GM19438 (cell line): Measurements from ENCODE around the gene IRF1.
A peak's percentile ranks its signal among the peaks of the same experiment; 100 is the strongest.
"Not testable (repeated sequence)": the region's sequence is repeated elsewhere in the genome, so short reads cannot be mapped to it uniquely, and the experiment has no call there.

Experiments
- ATAC-seq: cut with Tn5 transposase; IDR thresholded peaks from one replicate; pipeline ENCODE4 v1.9.1; 2021; ENCODE audit warnings: low read depth; ENCODE audit not compliant: unreplicated experiment

IRF1 gene, protein sequence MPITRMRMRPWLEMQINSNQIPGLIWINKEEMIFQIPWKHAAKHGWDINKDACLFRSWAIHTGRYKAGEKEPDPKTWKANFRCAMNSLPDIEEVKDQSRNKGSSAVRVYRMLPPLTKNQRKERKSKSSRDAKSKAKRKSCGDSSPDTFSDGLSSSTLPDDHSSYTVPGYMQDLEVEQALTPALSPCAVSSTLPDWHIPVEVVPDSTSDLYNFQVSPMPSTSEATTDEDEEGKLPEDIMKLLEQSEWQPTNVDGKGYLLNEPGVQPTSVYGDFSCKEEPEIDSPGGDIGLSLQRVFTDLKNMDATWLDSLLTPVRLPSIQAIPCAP

DNA sequence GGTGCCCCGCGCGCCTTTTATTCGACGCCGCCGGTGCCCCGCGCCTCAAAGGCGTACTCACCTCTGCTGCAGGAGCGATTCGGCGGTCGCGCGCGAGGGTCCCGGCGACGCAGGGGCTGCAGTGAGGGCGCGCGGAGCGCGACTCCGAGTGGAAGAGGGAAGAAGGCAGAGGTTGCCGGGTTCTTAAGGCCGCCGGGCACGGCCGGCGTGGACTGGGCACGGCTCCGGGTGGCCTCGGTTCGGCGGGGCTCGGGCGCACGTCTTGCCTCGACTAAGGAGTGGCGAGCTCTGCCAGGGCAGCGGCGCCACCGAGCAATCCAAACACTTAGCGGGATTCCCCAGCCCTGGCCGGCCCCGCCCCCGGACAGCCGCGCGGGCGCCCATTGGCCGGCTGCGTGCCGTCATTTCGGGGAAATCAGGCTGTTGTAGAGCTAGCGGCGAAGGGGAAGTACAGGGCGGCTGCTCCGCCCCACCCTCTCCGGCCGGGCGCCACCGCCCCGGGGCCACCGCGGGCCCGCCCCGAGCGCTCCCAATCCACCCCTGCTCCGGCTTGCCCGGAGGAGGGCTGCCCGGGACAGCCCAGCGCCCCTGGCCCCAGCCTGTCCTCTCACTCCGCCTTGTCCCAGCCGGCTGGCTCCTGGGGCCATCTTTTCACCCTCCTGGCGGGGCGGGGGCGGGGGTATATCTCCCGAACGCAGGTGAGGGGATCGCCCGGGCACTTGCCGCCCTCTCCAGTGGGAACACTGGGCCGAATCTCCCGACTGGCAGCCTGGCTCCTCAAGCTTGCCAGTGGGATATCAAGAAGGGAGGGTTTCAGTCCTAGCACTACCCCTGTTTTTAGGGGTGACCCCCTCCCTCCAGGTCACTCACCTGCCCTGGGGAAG, at the start of gene IRF1:
Gene IRF1, minus strand, starts transcription at position 290 of the 884 bp plus-strand sequence. CDS start 1,295 bp downstream, outside the sequence.
- peak; percentile 75 for ATAC-seq

DNA sequence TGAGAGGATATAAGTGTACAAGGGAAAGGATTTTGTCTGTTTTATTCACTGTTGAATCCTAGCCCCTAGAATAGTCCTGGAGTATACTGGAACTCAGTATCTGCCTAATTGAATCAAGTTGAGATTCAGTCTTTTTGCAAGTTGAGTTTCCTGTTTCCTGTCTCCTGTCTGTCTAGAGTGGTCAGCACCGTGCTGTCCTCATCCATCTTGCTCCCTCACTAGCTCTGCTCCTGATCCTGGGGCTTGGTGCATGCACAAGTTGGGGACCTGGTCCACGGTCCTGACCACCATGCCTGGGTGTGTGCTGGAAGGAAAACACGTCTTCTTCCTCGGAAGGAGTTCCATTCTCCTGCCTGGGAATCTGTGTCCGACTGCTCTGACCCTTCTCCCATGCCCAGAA, 49.6 kb upstream of the IRF1 start:
- ATAC-seq: no peak

DNA sequence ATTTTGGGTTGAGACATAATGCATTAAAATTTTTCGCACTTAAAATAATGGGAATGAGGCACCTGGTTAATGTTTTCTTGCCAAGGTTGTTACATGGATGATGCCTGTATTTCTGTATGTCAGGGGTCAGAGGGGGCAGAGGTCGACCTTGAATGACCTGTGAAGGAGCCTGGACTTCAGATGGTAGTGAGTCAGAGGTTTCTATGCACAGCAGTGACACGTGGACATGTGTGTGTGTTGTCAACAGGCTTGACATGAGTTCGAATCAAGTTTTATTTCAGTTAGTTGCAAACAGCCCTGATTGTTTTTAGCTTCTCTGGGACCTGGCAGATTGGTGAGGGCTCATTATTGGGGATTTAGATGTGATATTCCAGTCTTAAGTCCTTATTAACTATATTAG, 49.1 kb upstream of the IRF1 start:
- ATAC-seq: no peak

DNA sequence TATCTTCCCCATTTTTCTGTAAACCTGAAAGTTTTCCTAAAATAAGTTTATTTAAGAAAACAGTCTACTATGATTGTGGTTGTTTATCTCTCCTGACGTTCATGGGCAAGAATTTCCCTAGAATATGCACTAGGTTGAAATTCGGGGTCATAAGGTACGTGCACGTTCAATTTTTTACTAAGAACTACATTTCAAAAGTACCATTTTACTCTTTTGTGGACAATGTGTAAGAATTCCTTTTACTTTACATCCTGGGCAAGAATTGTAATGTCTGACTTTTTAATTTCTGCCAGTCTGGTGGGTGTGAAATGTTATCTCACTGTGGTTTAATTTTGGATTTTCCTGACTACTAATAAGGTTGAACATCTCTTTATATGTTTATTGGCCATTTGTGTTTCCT, 40.4 kb upstream of the IRF1 start:
- no peak for ATAC-seq

DNA sequence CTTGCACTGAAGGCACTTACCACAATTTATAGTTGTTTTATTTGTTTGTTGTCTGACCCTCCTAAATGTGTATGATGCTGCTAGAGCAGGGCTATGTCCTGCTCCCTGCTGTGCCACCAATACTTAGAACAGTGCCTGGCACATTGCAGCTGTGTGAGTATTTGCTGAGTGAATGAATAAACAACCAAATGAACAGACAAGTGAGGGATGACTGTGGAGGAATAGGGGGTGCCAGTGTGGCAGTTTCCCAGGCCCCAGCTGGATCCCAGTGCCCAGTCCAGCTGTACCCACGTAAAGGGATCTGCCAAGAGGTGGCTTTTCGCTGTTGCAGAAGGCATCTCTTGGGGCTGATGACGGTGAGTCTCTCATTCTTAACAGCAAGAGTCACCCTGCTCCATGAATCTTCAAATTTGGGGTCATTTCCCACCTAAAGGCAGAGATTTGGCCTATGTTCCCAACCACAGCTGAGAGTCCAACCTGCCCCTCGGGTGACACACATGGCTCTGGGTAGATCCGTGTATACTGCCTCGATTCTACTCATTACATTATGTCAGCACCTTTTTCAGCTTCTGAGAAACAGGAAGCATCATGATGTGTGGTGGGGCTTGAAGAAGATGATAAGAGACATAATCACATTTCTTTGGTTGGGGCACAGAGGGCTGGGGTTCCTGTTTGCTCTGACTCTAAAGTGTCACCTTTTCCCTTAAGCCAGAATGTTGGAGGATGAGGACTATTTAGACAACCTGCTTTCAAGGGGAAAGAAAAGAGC, 38.5 kb upstream of the IRF1 start:
- no peak for ATAC-seq

DNA sequence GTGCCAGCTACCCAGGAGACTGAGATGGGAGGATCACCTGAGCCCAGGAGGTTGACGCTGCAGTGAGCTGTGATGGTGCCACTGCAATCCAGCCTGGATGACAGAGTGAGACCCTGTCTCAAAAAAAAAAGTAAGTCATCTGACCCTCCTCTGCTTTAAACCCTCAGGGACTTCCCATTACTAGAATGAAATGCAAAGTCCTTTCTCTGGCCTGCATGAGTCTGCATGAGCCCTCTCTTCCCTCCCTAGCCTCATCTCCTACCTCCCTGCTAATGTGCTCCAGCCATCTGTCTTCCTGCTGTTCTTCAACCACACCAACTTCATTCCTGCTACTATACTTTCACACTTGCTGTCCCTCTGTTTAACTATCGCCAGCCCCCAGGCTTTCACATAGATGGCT, 37.4 kb upstream of the IRF1 start:
- no peak for ATAC-seq

DNA sequence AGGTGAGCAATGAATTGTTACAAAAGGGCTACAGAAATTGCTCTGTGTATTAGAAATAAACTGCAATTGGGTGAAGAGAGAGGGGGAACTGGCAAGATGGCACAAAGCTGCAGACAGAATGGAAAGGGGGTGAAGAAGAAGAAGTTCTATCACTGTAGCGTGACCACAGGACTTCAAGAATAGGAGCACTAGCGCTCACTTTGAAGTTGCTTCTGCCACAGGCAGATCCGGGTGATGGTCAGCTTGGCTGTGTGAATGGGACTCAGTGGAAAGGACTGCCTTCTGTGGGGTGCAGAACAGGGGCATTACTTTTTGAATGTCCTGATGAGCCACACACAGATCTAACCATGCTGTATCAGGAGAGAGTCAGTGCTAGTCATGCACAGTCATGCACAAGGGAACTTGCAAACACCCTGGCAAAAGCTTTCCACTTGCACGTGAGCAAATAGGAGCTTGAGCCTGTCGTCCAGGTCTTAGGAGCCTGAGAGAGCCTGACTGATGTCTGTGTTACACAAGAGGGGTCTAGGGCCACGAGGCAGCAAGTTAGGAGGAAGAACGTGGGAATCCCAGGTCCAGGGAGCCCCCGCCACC, 36.5 kb upstream of the IRF1 start:
- ATAC-seq: no peak

DNA sequence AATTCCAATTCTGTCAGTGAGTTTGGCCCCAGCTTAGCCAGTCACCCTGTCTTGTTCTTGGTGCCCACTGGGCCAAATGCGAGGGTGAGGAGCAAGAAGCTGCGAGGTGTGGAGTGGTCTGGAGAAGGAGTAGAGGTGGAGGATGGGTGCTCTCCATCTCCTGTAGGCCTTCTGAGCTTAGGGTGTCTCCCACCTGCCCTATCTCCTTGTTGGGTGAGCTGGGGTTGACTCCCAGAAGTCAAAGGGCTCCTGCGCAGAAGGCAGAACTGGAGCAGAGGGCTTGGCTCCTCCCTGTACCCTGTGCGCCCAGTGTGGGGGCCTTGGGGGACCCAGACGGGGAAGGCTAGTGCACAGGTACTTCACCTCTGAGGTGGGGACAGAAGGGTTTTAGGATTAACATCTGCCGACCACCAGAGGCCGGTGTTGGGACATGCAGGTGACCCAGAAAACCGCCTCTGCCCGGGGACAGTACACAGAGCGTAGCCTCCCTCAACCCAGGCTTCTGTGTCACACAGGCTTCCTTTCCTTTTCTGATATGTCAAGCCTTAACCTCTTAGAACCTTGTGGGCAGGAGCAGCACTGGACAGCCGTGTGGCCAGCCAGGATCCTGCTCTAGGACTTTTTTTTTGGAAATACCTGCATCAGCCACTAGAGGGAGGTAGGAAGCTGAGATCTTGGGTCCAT, 35.9 kb upstream of the IRF1 start:
- peak; percentile 42 for ATAC-seq

DNA sequence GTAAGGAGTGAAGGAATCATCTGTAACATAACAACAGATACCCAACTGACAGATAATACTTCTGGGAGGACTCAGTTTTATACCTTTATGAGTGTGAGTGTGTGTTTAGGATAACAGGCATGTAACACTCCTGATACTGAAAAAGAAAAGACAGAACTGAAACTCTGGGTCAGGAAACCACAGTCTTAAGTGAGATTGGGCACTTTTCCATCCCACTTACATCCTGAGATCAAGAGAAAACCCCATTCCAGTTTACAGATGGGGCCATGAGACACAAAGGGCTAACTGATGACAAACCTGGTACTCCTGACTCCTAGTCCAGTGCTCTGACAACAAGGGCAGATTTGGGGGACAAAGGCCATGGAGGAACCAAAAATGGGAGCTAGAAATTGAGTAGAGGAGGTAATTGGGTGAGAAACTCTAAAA, 34.7 kb upstream of the IRF1 start:
- ATAC-seq: peak; percentile 74

DNA sequence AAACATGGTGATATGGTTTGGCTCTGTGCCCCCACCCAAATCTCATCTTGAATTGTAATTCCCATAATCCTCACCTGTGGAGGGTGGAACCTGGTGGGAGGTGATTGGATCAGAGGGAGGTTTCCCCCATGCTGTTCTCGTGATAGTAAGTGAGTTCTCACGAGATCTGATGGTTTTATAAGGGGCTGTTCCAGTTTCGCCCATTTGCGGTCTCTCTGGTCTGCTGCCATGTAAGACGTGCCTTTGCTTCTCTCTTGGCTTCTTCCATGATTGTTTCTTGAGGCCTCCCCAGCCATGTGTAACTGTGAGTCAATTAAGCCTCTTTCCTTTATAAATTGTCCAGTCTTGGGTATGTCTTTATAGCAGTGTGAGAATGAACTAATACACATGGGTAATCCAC, 34.3 kb upstream of the IRF1 start:
- not testable (repeated sequence) for ATAC-seq

DNA sequence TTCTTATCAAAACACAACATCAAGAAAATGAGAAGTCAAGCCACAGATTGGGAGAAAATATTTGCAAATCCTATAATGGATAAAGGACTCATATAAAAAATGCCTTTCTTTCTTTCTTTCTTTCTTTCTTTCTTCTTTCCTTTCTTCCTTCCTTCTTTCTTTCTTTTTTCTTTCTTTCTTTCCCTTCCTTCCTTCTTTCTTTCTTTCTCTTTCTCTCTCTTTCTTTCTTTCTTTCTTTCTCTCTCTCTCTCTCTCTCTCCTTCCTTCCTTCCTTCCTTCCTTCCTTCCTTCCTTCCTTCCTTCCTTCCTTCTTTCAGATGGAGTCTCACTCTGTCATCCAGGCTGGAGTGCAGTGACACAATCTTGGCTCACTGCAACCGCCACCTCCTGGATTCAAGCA, 31.5 kb upstream of the IRF1 start:
- ATAC-seq: not testable (repeated sequence)

DNA sequence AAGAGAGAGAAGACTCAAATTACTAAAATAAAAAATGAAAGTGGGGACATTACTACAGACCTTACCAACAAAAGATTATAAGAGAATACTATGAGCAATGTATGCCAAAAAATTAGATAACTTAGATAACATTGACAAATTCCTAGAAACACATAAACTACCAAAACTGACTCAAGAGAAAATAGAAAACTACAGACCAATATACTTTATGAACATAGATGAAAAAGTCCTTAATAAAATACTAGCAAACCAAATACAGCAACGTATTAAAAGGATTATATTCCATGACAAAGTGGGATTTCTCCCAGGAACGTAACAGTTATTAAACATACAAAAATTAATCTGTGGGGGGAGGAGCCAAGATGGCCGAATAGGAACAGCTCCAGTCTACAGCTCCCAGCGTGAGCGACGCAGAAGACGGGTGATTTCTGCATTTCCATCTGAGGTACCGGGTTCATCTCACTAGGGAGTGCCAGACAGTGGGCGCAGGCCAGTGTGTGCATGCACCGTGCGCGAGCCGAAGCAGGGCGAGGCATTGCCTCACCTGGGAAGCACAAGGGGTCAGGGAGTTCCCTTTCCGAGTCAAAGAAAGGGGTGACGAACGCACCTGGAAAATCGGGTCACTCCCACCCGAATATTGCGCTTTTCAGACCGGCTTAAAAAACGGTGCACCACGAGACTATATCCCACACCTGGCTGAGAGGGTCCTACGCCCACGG, 23.2 kb upstream of the IRF1 start:
- ATAC-seq: not testable (repeated sequence)

DNA sequence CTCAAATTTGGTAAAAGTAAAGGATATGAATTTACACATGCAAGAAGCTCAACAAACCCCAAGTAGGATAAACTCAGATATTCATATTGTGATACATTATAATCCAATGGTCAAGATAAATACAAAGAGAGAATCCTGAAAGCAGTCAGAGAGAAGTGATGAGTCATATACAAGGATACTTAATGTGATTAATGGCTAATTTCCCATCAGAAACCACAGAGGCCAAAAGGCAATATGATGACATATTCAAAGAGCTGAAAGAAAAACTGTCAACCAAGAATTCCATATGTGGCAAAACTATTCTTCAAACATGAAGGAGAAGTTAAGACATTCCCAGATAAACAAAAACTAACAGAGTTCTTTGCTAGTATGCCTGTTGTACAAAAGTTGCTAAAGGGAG, 19.5 kb upstream of the IRF1 start:
- no peak for ATAC-seq

DNA sequence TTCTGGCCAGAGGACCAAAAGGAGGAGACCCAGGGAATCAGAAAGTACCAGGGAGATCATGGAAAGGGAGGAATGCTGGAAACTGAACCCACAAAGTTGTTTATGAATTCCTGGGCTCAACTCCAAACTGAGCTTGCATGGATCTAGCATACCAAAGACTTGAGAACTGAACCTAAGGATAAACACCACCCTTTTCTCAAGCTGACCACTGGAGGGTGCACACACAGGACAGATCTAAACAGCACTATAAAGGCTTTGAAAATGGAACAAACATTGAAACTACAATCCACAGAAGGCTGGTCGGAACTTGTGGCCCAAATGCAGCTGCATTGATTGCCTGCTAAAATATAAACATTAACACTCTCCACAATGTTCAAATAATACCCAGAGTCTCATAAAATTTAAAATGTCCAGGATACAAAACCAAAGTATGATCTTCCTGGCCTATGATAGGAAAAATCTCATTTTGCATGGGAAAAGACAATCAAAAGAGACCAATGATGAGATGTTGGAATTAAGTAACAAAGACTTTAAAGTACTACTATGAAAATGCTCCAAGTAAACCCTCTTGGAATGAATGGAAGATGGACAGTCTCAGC, 15.6 kb upstream of the IRF1 start:
- no peak for ATAC-seq

DNA sequence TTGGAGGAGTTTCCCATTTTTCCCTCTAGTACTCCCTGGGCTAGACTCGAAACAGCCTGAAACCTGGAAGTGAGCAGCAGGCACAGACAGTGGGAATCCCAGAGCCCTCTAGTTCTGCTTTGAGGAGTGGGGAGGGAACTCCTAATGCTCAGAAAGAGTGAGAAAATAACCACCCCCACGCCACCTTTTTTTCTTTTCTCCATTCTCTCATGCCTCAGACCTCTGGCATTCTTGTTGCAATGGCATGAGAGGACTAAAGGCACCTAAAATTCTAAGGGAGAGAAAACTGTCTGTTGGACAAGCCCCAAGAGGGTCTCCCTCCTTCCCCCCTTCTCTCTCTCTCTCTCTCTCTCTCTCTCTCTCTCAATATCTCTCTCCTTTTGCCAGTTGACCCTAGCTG, 15.1 kb upstream of the IRF1 start:
- ATAC-seq: no peak

DNA sequence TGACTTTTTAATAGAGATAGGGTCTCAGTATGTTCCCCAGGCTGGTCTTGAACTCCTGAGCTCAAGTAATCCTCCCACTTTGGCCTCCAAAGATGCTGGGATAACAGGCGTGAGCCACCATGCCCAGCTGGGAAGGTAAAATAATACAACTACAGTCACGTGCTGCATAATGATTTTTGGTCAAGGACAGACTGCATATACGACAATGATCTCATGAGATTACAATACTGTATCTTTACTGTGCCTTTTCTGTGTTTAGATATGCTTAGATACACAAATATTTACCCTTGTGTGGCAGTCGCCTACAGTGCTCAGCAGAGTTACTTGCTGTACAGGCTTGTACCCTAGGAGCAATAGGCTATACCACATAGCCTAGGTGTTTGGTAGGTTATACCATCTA, 14.2 kb upstream of the IRF1 start:
- ATAC-seq: no peak

DNA sequence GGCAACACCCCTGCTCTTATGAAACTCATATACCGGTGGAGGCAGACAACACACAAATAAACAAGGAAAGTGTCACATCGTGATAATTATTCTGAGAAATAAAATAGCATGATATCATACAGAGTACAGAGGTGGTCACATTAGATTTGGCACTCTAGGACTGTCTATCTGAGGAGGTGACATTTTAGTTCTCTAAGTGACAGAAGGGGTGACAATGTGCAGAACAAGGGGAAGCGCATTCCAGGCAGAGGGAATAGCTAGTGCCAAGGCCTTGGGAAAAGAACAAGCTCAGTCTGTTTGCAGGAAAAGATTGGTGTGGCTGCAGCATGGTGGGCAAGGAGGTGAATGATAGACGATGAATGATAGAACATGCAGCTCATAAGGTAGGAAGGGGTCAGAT, 12.7 kb upstream of the IRF1 start:
- ATAC-seq: no peak

DNA sequence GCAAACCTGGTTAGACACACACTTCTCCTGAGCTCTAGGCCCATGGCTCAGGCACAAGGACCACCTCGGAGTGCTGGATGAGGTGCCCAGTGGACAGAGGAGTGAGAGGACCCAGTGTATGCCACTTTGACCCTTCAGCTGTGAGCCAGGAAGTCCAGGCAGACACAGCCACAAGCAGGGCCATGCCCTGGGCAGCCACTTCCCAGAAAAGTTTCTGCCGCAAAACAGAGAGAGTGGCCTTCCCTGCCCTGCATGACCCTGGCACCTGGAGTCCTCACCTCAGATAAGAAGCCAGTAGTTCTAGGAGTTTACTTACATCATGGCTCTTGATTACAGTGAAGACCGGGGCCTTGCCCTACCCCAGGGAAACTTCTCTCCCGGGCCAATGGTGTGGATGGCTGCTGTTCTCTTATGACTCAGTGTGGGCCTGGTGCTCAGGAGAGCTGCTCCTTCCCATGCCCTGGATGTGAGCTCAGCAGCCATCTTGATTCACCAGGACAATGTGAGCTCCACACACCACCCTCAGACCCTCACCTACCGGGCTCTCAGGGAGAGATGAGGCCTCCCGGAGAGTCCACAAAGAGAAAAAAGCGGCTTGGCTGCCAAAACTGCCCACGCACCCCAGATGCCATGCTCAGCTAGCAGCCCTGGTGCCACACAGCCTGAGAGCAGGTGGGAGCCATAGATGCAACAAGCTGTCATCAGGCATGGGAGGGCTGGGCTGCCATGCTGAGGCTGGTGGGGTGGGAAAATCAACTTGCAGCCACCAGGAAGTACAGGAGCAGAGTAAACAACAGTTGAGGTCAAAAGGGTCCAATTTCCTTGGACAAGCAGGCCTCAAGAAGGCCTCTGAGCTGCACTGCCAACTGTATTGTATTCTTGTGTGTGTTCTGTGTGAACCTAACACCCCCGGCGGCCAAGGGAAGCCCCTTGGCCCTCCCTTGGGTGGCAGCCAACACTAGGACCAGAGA, 11.7 kb upstream of the IRF1 start:
- no peak for ATAC-seq
